ENCODE measurements around the gene ABHD17A.
"Not testable (repeated sequence)": the region's sequence is repeated elsewhere in the genome, so short reads cannot be mapped to it uniquely, and the experiment has no call there.

The ABHD17A gene

DNA sequence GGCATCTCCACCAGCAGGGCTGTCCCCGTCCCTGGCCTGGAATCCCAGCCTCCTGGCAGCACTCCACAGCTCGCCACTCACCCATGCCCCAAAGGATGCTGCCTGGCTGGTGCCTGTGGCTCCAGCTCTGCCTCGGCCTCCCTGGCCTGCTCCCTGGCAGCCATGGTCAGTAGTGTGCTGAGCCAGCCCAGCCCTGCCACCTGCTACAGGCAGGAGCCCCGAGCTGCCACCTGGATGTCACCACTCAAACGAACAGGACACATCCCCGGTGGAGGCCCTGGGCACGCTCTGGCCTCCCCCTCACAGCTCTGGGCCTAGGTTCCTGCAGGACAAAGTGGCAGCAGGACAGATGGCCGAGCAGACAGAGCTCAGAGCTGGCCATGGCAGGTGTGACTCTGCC is 6.7 kb downstream of the ABHD17A start:
- H3K36me3 ChIP-seq (ENCODE audit: control insufficient read depth, low read depth, low read length); H3K27me3 ChIP-seq (ENCODE audit: control insufficient read depth, insufficient read depth, low read length); H3K9ac ChIP-seq (ENCODE audit: low read length); H3K4me3 ChIP-seq (ENCODE audit: low read length); H3K27ac ChIP-seq (ENCODE audit: low read length); H3K9me3 ChIP-seq (ENCODE audit: control insufficient read depth, low read depth, low read length): not testable (repeated sequence)
- peaks cover 10% of the 10 kb centered on the region for H3K4me1 ChIP-seq (ENCODE audit: control insufficient read depth, low read depth, low read length)

DNA sequence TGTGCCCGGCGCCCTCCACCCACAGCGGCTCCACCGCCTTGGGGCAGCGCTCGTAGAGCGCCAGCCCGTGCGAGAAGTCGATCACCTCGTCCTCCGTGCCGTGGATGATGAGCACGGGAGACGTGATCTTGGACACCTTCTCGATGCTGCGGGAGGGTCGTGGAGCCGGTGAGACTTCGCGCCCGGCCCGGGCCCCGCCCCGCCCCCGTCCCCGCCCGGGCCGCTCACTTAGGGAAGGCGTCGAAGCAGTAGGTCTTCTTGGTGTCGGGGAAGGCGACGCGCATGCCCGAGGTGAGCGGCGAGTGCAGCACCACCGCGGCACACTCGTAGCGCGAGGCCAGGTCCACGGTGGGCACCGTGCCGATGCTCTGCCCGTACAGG is 8.0 kb downstream of the ABHD17A start:
- H3K9me3 ChIP-seq (ENCODE audit: control insufficient read depth, low read depth, low read length); H3K4me3 ChIP-seq (ENCODE audit: low read length); H3K27ac ChIP-seq (ENCODE audit: low read length); H3K36me3 ChIP-seq (ENCODE audit: control insufficient read depth, low read depth, low read length); H3K9ac ChIP-seq (ENCODE audit: low read length); H3K27me3 ChIP-seq (ENCODE audit: control insufficient read depth, insufficient read depth, low read length): not testable (repeated sequence)
- H3K4me1 ChIP-seq (ENCODE audit: control insufficient read depth, low read depth, low read length), result peaks cover 10% of the 10 kb centered on the region

DNA sequence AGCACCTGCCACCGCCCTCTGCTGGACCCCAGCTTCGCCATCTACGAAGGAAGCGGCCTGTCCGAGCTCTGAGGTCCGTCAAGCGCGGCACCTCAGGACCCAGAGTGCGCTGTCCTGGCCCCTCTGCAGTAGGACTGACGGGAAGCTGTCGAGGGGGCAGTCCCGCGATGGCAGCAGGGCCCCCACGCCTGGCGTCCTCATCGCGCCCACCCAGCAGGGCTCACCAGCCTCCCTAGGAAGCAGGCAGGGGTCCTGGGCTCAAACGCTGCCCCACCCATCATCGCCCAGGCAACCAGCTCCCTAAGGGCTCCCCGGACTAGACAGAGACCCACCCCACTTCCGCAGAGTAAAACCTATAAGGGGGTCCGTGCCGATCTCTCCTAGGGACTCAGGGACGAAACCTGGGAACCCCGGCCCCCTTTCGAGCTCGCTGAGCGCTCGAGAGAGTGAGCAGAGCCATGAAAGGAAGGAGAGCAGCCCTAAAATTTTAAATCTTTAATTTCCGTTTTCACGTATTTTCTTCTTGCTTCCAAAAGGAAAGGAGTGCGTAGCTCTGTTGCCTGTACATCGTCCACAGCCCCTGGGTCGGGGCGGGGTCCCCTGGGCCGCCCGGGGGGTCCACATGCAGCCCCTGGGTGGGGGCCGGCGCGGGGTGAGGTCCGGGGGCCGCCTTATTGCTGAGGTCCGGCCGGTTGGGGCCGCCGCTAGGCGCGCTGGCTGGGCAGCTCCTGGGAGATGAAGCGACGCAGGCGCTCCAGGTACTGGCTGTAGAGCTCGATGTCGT is 8.6 kb downstream of the ABHD17A start:
- H3K27ac ChIP-seq (ENCODE audit: low read length); H3K9me3 ChIP-seq (ENCODE audit: control insufficient read depth, low read depth, low read length); H3K36me3 ChIP-seq (ENCODE audit: control insufficient read depth, low read depth, low read length); H3K27me3 ChIP-seq (ENCODE audit: control insufficient read depth, insufficient read depth, low read length): not testable (repeated sequence)
- peaks cover 10% of the 10 kb centered on the region for H3K4me1 ChIP-seq (ENCODE audit: control insufficient read depth, low read depth, low read length)
- H3K4me3 ChIP-seq (ENCODE audit: low read length), result peak overlapping the region; percentile 90
- H3K9ac ChIP-seq (ENCODE audit: low read length), result peak overlapping the region; percentile 82

- H3K27me3 ChIP-seq (ENCODE audit: control insufficient read depth, insufficient read depth, low read length), result peaks cover 9% of the 10 kb centered on the region
- no peak overlapping the region for H3K27ac ChIP-seq (ENCODE audit: low read length)
- H3K36me3 ChIP-seq (ENCODE audit: control insufficient read depth, low read depth, low read length), result no peaks in the 10 kb centered on the region
- H3K4me3 ChIP-seq (ENCODE audit: low read length), result peak overlapping the region; percentile 90
- peak overlapping the region; percentile 82 for H3K9ac ChIP-seq (ENCODE audit: low read length)
- peaks cover 10% of the 10 kb centered on the region for H3K4me1 ChIP-seq (ENCODE audit: control insufficient read depth, low read depth, low read length)
- no peaks in the 10 kb centered on the region for H3K9me3 ChIP-seq (ENCODE audit: control insufficient read depth, low read depth, low read length)
Observed at GRCh38 chr19:1875646-1876495, 9.4 kb downstream of the ABHD17A start.

- H3K36me3 ChIP-seq (ENCODE audit: control insufficient read depth, low read depth, low read length); H3K9me3 ChIP-seq (ENCODE audit: control insufficient read depth, low read depth, low read length); H3K27ac ChIP-seq (ENCODE audit: low read length); H3K27me3 ChIP-seq (ENCODE audit: control insufficient read depth, insufficient read depth, low read length): not testable (repeated sequence)
- Histone ChIP-seq H3K4me3 (ENCODE audit: low read length) (peak overlapping the region; percentile 90), H3K4me1 (ENCODE audit: control insufficient read depth, low read depth, low read length) (peaks cover 10% of the 10 kb centered on the region), H3K9ac (ENCODE audit: low read length) (peak overlapping the region; percentile 82)
Observed at GRCh38 chr19:1875265-1875645, 10.0 kb downstream of the ABHD17A start.

GRCh38 chr19:1874554-1875185 is 10.6 kb downstream of the ABHD17A start:
- no peaks in the 10 kb centered on the region for H3K9me3 ChIP-seq (ENCODE audit: control insufficient read depth, low read depth, low read length)
- peak overlapping the region; percentile 90 for H3K4me3 ChIP-seq (ENCODE audit: low read length)
- no peaks in the 10 kb centered on the region for H3K36me3 ChIP-seq (ENCODE audit: control insufficient read depth, low read depth, low read length)
- peaks cover 9% of the 10 kb centered on the region for H3K27me3 ChIP-seq (ENCODE audit: control insufficient read depth, insufficient read depth, low read length)
- peaks cover 10% of the 10 kb centered on the region for H3K4me1 ChIP-seq (ENCODE audit: control insufficient read depth, low read depth, low read length)
- no peak overlapping the region for H3K27ac ChIP-seq (ENCODE audit: low read length)
- H3K9ac ChIP-seq (ENCODE audit: low read length), result peak overlapping the region; percentile 82

GRCh38 chr19:1873524-1874473 is 11.5 kb downstream of the ABHD17A start:
- Histone ChIP-seq H3K4me3 (ENCODE audit: low read length) (peak overlapping the region; percentile 90), H3K4me1 (ENCODE audit: control insufficient read depth, low read depth, low read length) (peaks cover 10% of the 10 kb centered on the region), H3K9ac (ENCODE audit: low read length) (no peak overlapping the region), H3K9me3 (ENCODE audit: control insufficient read depth, low read depth, low read length) (no peaks in the 10 kb centered on the region), H3K27ac (ENCODE audit: low read length) (no peak overlapping the region), H3K27me3 (ENCODE audit: control insufficient read depth, insufficient read depth, low read length) (peaks cover 9% of the 10 kb centered on the region), H3K36me3 (ENCODE audit: control insufficient read depth, low read depth, low read length) (no peaks in the 10 kb centered on the region)

DNA sequence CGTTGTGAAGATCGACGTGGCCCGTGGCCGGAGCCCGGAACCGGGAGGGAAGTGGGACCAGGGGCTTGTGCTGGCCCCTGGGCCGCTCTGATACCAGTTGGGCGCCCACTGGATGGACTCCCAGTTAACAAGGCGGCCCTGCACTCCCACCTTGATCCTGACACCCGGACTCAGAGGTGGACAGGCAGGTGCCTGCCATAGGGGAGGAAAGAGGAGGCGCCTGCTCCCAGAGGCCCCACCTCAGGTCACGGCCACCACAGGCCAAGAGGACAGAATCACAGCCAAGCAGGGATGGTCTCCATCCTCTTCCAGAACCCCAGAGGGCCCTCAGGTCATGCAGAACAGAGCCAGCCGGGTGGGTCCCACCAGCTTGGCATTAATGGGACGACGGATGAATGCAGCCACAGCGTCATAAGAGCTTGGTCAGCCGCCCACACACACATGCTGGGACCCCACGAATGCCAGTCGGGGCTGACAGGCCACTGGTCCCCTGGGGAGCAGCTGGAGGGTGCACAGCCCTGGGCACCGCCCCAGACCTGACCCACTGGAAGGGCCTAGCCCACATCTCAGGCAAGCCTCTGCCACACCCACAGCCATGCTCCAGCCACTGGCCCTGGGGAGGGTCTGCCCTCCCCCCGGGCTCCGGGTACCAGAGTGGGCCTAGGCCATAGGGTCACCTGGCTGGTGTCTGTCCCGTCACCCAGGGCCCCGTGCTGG is 12.3 kb downstream of the ABHD17A start:
- Histone ChIP-seq H3K4me3 (ENCODE audit: low read length) (no peak overlapping the region), H3K9me3 (ENCODE audit: control insufficient read depth, low read depth, low read length) (no peaks in the 10 kb centered on the region), H3K9ac (ENCODE audit: low read length) (no peak overlapping the region), H3K4me1 (ENCODE audit: control insufficient read depth, low read depth, low read length) (peaks cover 10% of the 10 kb centered on the region), H3K36me3 (ENCODE audit: control insufficient read depth, low read depth, low read length) (no peaks in the 10 kb centered on the region), H3K27me3 (ENCODE audit: control insufficient read depth, insufficient read depth, low read length) (peaks cover 9% of the 10 kb centered on the region), H3K27ac (ENCODE audit: low read length) (no peak overlapping the region)

DNA sequence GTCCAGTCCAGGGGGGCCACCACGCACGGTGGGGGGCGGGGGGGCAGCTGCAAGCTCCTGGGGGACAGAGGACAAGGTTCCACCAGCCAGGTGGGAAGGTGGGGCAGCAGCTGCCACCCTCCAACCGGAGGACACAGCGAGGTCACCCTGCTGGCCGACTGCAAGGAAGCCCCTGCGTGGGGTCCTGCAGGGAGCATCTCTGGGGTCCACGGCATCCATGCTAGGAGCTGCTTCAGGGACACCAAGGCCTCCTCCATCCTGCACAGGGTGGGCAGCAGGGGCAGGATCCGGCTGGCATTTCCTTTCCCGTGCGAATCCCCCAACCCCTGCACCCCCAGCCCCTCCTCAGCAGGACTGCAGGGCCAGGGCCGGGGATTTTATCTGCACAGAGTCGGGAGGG is 13.7 kb downstream of the ABHD17A start:
- no peak overlapping the region for H3K27ac ChIP-seq (ENCODE audit: low read length)
- H3K4me1 ChIP-seq (ENCODE audit: control insufficient read depth, low read depth, low read length), result peaks cover 10% of the 10 kb centered on the region
- no peak overlapping the region for H3K4me3 ChIP-seq (ENCODE audit: low read length)
- no peak overlapping the region for H3K9ac ChIP-seq (ENCODE audit: low read length)
- peaks cover 8% of the 10 kb centered on the region for H3K27me3 ChIP-seq (ENCODE audit: control insufficient read depth, insufficient read depth, low read length)
- H3K9me3 ChIP-seq (ENCODE audit: control insufficient read depth, low read depth, low read length), result no peaks in the 10 kb centered on the region
- H3K36me3 ChIP-seq (ENCODE audit: control insufficient read depth, low read depth, low read length), result no peaks in the 10 kb centered on the region

DNA sequence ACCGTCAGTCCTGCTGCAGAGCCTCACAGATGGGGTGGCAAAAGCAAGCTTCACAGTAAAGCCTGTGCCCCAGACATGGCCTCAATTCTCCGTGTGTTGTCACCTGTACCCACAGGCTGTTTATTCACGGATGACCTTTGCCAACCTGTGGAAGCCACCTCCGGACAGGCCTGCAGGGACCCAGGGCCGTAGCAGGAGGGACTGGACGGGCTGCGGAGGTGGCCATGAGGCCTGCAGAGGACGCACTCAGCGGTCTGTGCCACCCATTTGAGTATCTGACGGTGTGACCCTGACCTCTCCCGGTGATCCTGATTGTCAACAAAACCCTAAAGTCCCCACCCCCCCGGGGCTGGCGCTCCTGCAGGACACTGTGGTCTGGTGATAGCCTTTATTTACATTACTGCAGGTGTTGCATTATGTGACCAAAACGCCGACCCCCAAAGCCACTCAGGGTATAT is 14.1 kb downstream of the ABHD17A start:
- Histone ChIP-seq H3K4me3 (ENCODE audit: low read length) (no peak overlapping the region), H3K27me3 (ENCODE audit: control insufficient read depth, insufficient read depth, low read length) (peaks cover 5% of the 10 kb centered on the region), H3K9me3 (ENCODE audit: control insufficient read depth, low read depth, low read length) (no peaks in the 10 kb centered on the region), H3K4me1 (ENCODE audit: control insufficient read depth, low read depth, low read length) (peaks cover 10% of the 10 kb centered on the region), H3K9ac (ENCODE audit: low read length) (no peak overlapping the region), H3K27ac (ENCODE audit: low read length) (no peak overlapping the region), H3K36me3 (ENCODE audit: control insufficient read depth, low read depth, low read length) (no peaks in the 10 kb centered on the region)
